A673 (cell line): ENCODE data around the gene RYR1.

ENCODE experiments used
- EZH2 ChIP-seq: fragments of 200-600 bp; sonication (generic); IDR thresholded peaks from 2 replicates; pipeline ENCODE4 v1.6.1; 2017; ENCODE audit warnings: borderline replicate concordance, low read depth, mild to moderate bottlenecking, mixed read lengths, antibody characterized with exemption, low read length; ENCODE audit not compliant: poor library complexity, severe bottlenecking
- TF ChIP-seq, protein P1 (sequence below): fragments of 300-800, 200-600 bp; sonication (generic); conservative IDR thresholded peaks from 2 replicates; pipeline ENCODE4 v1.5.1; 2017; ENCODE audit warnings: low read depth, mild to moderate bottlenecking, antibody characterized with exemption, low read length, moderate library complexity, mixed read lengths

- TF ChIP-seq, protein P1, sequence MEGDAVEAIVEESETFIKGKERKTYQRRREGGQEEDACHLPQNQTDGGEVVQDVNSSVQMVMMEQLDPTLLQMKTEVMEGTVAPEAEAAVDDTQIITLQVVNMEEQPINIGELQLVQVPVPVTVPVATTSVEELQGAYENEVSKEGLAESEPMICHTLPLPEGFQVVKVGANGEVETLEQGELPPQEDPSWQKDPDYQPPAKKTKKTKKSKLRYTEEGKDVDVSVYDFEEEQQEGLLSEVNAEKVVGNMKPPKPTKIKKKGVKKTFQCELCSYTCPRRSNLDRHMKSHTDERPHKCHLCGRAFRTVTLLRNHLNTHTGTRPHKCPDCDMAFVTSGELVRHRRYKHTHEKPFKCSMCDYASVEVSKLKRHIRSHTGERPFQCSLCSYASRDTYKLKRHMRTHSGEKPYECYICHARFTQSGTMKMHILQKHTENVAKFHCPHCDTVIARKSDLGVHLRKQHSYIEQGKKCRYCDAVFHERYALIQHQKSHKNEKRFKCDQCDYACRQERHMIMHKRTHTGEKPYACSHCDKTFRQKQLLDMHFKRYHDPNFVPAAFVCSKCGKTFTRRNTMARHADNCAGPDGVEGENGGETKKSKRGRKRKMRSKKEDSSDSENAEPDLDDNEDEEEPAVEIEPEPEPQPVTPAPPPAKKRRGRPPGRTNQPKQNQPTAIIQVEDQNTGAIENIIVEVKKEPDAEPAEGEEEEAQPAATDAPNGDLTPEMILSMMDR: no peak
- TF ChIP-seq EZH2: no peak
Measured at GRCh38 chr19:38452430-38453366, 19.2 kb downstream of the RYR1 start.
